ENCODE results near the gene LRMDA.

The LRMDA gene

GRCh38 chr10:76268530-76268929 is 837.1 kb downstream of the LRMDA start:
- TF ChIP-seq CREB1 (IDR thresholded peaks at IDR 0.05; ENCODE audit: low read depth) (no peak), USF1 (IDR thresholded peaks at IDR 0.05) (no peak), ZBTB7A (IDR thresholded peaks at IDR 0.05; ENCODE audit: low read depth) (no peak)

GRCh38 chr10:76268954-76269353 is 837.5 kb downstream of the LRMDA start:
- TF ChIP-seq ZBTB7A (IDR thresholded peaks at IDR 0.05; ENCODE audit: low read depth): no peak
- no peak for TF ChIP-seq TCF12 (IDR thresholded peaks at IDR 0.05; ENCODE audit: low read depth)
- TF ChIP-seq TAF1 (IDR thresholded peaks at IDR 0.05; ENCODE audit: low read depth): no peak
- TF ChIP-seq CREB1 (IDR thresholded peaks at IDR 0.05; ENCODE audit: low read depth): no peak
- no peak for TF ChIP-seq CEBPB (IDR thresholded peaks at IDR 0.05)

- TF ChIP-seq FOXM1 (IDR thresholded peaks at IDR 0.05; ENCODE audit: borderline replicate concordance, low read depth): no peak
- TF ChIP-seq EGR1 (IDR thresholded peaks at IDR 0.05): no peak
- no peak for TF ChIP-seq CEBPB (IDR thresholded peaks at IDR 0.05)
- TF ChIP-seq TEAD4 (IDR thresholded peaks at IDR 0.05): no peak
- TF ChIP-seq YY1 (IDR thresholded peaks at IDR 0.05; ENCODE audit: low read depth): no peak
- no peak for TF ChIP-seq REST (IDR thresholded peaks at IDR 0.05; ENCODE audit: low read depth)
- TF ChIP-seq TCF12 (IDR thresholded peaks at IDR 0.05; ENCODE audit: low read depth): no peak
- no peak for TF ChIP-seq ZBTB7A (IDR thresholded peaks at IDR 0.05; ENCODE audit: low read depth)
- no peak for TF ChIP-seq MAX (IDR thresholded peaks at IDR 0.05)
- TF ChIP-seq NFIC (IDR thresholded peaks at IDR 0.05): no peak
- TF ChIP-seq RAD21 (IDR thresholded peaks at IDR 0.05; ENCODE audit: low read depth): no peak
- TF ChIP-seq TAF1 (IDR thresholded peaks at IDR 0.05; ENCODE audit: low read depth): no peak
Measured at GRCh38 chr10:76270464-76270863, 839.0 kb downstream of the LRMDA start.

- no peak for TF ChIP-seq YY1 (IDR thresholded peaks at IDR 0.05; ENCODE audit: low read depth)
- TF ChIP-seq CREB1 (IDR thresholded peaks at IDR 0.05; ENCODE audit: low read depth): no peak
- no peak for TF ChIP-seq NFIC (IDR thresholded peaks at IDR 0.05)
- TF ChIP-seq CEBPB (IDR thresholded peaks at IDR 0.05): no peak
- TF ChIP-seq TAF1 (IDR thresholded peaks at IDR 0.05; ENCODE audit: low read depth): no peak
- no peak for TF ChIP-seq TCF12 (IDR thresholded peaks at IDR 0.05; ENCODE audit: low read depth)
- no peak for TF ChIP-seq USF1 (IDR thresholded peaks at IDR 0.05)
- no peak for TF ChIP-seq FOXM1 (IDR thresholded peaks at IDR 0.05; ENCODE audit: borderline replicate concordance, low read depth)
- TF ChIP-seq ZBTB7A (IDR thresholded peaks at IDR 0.05; ENCODE audit: low read depth): no peak
Measured at GRCh38 chr10:76274933-76275332, 843.5 kb downstream of the LRMDA start.

- no peak for TF ChIP-seq FOXM1 (IDR thresholded peaks at IDR 0.05; ENCODE audit: borderline replicate concordance, low read depth)
- no peak for TF ChIP-seq EP300 (IDR thresholded peaks at IDR 0.05; ENCODE audit: borderline replicate concordance)
- TF ChIP-seq MAX (IDR thresholded peaks at IDR 0.05): no peak
- no peak for TF ChIP-seq ZBTB7A (IDR thresholded peaks at IDR 0.05; ENCODE audit: low read depth)
- no peak for TF ChIP-seq CEBPB (IDR thresholded peaks at IDR 0.05)
- TF ChIP-seq TAF1 (IDR thresholded peaks at IDR 0.05; ENCODE audit: low read depth): no peak
- no peak for TF ChIP-seq USF1 (IDR thresholded peaks at IDR 0.05)
- TF ChIP-seq RAD21 (IDR thresholded peaks at IDR 0.05; ENCODE audit: low read depth): no peak
- TF ChIP-seq TEAD4 (IDR thresholded peaks at IDR 0.05): no peak
- no peak for TF ChIP-seq EGR1 (IDR thresholded peaks at IDR 0.05)
- no peak for TF ChIP-seq CREB1 (IDR thresholded peaks at IDR 0.05; ENCODE audit: low read depth)
Measured at GRCh38 chr10:76278811-76279460, 847.5 kb downstream of the LRMDA start.

GRCh38 chr10:76281659-76282058 is 850.2 kb downstream of the LRMDA start:
- TF ChIP-seq TCF12 (IDR thresholded peaks at IDR 0.05; ENCODE audit: low read depth) (no peak), FOXM1 (IDR thresholded peaks at IDR 0.05; ENCODE audit: borderline replicate concordance, low read depth) (no peak), CREB1 (IDR thresholded peaks at IDR 0.05; ENCODE audit: low read depth) (no peak), TEAD4 (IDR thresholded peaks at IDR 0.05) (no peak), MAX (IDR thresholded peaks at IDR 0.05) (no peak), RAD21 (IDR thresholded peaks at IDR 0.05; ENCODE audit: low read depth) (no peak), CEBPB (IDR thresholded peaks at IDR 0.05) (no peak), YY1 (IDR thresholded peaks at IDR 0.05; ENCODE audit: low read depth) (no peak)

All from Ishikawa (cell line).